HG03521 (cell line): Measurements from ENCODE around the gene TRABD2B.

ENCODE experiments used
- ATAC-seq: cut with Tn5 transposase; IDR thresholded peaks from one replicate; pipeline ENCODE4 v1.9.1; 2021; ENCODE audit warnings: mild to moderate bottlenecking, moderate library complexity; ENCODE audit not compliant: unreplicated experiment

Gene TRABD2B

GRCh38 chr1:47764461-47765046, 232.6 kb downstream of the TRABD2B start:
- no peak for ATAC-seq

- ATAC-seq = no peak
Measured at GRCh38 chr1:47763591-47764171, 233.5 kb downstream of the TRABD2B start.

- ATAC-seq = no peak
Measured at GRCh38 chr1:47761974-47762373, 235.2 kb downstream of the TRABD2B start.

GRCh38 chr1:47761201-47761930, 235.8 kb downstream of the TRABD2B start:
- ATAC-seq = no peak

- ATAC-seq = no peak
Measured at GRCh38 chr1:47759936-47760629, 237.1 kb downstream of the TRABD2B start.

- no peak for ATAC-seq
Measured at GRCh38 chr1:47759251-47759935, 237.8 kb downstream of the TRABD2B start.

- no peak for ATAC-seq
Measured at GRCh38 chr1:47758341-47759250, 238.6 kb downstream of the TRABD2B start.

GRCh38 chr1:47757226-47757975, 239.8 kb downstream of the TRABD2B start:
- ATAC-seq = no peak

GRCh38 chr1:47756411-47756810, 240.8 kb downstream of the TRABD2B start:
- ATAC-seq = no peak

- no peak for ATAC-seq
Measured at GRCh38 chr1:47756006-47756405, 241.2 kb downstream of the TRABD2B start.

GRCh38 chr1:47755101-47755990, 241.8 kb downstream of the TRABD2B start:
- ATAC-seq = no peak

- ATAC-seq = no peak
Measured at GRCh38 chr1:47754221-47754620, 243.0 kb downstream of the TRABD2B start.

- ATAC-seq = no peak
Measured at GRCh38 chr1:47753808-47754207, 243.4 kb downstream of the TRABD2B start.

- ATAC-seq = no peak
Measured at GRCh38 chr1:47752559-47752958, 244.6 kb downstream of the TRABD2B start.

GRCh38 chr1:47751996-47752451, 245.2 kb downstream of the TRABD2B start:
- ATAC-seq = no peak

- ATAC-seq = no peak
Measured at GRCh38 chr1:47751193-47751592, 246.0 kb downstream of the TRABD2B start.

- no peak for ATAC-seq
Measured at GRCh38 chr1:47745715-47746609, 251.2 kb downstream of the TRABD2B start.
